Gastroesophageal sphincter (tissue), 4 donors: Measurements from ENCODE around the gene ATRN. TPM values are rescaled to one million over a fixed set of nuclear protein-coding genes. Genes with fewer than 3 reads are reported as not detected.

Experiments used
- ATAC-seq: fragments of 150-250 bp; one replicate; pipeline ENCODE4 v1.9.1; 2016; ENCODE audit warnings: mild to moderate bottlenecking, moderate library complexity
- H3K27ac ChIP-seq, 4 donors: fragments of 200-600 bp; sonication (generic) in 3 of 4; 1 replicate in 3 of 4; 2 replicates in 1 of 4; pipeline ENCODE4 v1.5.1; 2016 to 2019
- H3K27me3 ChIP-seq: fragments of 200-600 bp; sonication (generic); one replicate; pipeline ENCODE4 v1.5.1; 2019
- H3K36me3 ChIP-seq, 2 donors: fragments of 200-600 bp; sonication (generic); one replicate each; pipeline ENCODE4 v1.5.1; 2019; ENCODE audit warnings: control low read depth in 1 of 2
- H3K4me1 ChIP-seq, 3 donors: fragments of 200-600 bp; sonication (generic); 1 replicate in 2 of 3; 2 replicates in 1 of 3; pipeline ENCODE4 v1.5.1; 2016 to 2019; ENCODE audit warnings: control low read depth in 2 of 3
- H3K4me3 ChIP-seq, 2 donors: fragments of 200-600 bp; sonication (generic); one replicate each; pipeline ENCODE4 v1.5.1; 2019; ENCODE audit warnings: mild to moderate bottlenecking in 1 of 2, moderate library complexity in 1 of 2
- H3K9me3 ChIP-seq, 3 donors: fragments of 200-600 bp; sonication (generic); one replicate each; pipeline ENCODE4 v1.5.1; 2017 to 2019; ENCODE audit warnings: control low read depth in 2 of 3
- EP300 ChIP-seq: sonication (generic); formaldehyde crosslinking; IDR thresholded peaks from one replicate; pipeline ENCODE4 v1.6.1; 2017; ENCODE audit warnings: antibody characterized with exemption, mild to moderate bottlenecking
- POLR2A ChIP-seq, 2 donors: fragments of 450-650 bp; IDR thresholded peaks; one replicate each; pipeline ENCODE4 v1.6.1; 2017; ENCODE audit warnings: antibody characterized with exemption in 2 of 2, mild to moderate bottlenecking in 2 of 2, moderate library complexity in 1 of 2
- POLR2AphosphoS5 ChIP-seq: sonication (generic); formaldehyde crosslinking; IDR thresholded peaks from one replicate; pipeline ENCODE4 v1.6.1; 2017; ENCODE audit warnings: antibody characterized with exemption
- WGBS, 2 donors: methylation state at CpG; one replicate each; pipeline ENCODE4 v1.1.5; 2018; ENCODE audit warnings: low coverage in 1 of 2; 5-methylcytosine and 5-hydroxymethylcytosine counted together
- total RNA-seq, 4 donors: library from RNA; depleted of rRNA; stranded (reverse); fragments of >200 nt; gene quantifications; one replicate each; pipeline ENCODE4 v1.1.0, GENCODE V29; 2016
- TF ChIP-seq, protein P1 (sequence below), 4 experiments: fragments of 200-600 bp in 2 of 4; fragments of 450-650 bp in 2 of 4; sonication (generic) in 1 of 4; IDR thresholded peaks; one replicate each; pipeline ENCODE4 v1.5.1; 2017 to 2019; ENCODE audit warnings: antibody characterized with exemption in 4 of 4, mild to moderate bottlenecking in 2 of 4, moderate library complexity in 2 of 4

The ATRN gene
- total RNA-seq, 4 donors from 2014 or later: 16.7 to 22.2 (median 19.4) TPM

DNA sequence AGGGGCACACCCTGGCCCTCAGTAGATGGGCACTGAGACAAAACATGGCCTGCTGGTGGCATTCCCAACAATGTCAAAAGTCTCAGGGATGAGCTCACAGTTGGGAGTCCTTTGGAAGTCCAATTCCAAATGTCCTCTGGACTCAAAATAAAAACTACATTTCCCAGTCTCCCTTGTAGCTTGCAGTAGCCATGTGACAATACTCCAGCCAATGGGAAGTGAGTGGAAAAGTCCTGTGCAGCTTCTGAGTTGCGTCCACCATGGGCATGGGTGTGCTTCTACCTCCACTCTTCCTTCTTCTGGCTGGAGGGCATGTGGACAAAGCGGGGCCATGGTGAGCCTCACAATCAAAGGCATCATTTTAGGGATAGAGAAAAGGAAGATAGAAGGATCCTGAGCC, 216.8 kb downstream of the ATRN start:
- Histone ChIP-seq H3K9me3 (no peaks in the 10 kb centered on the region), H3K27me3 (no peaks in the 10 kb centered on the region), H3K4me1 (peaks cover 0 to 28% (median 13%) of the 10 kb centered on the region in 3 donors), H3K4me3 (no peak overlapping the region), H3K36me3 (no peaks in the 10 kb centered on the region), H3K27ac (peak overlapping the region in 3 of 4 donors; percentile 78 to 85 (median 80))
- peak; percentile 75 for ATAC-seq
- WGBS, 2 donors: 50 to 54% methylated on average over 2 of the region's 2 CpGs
- TF ChIP-seq, protein P1, sequence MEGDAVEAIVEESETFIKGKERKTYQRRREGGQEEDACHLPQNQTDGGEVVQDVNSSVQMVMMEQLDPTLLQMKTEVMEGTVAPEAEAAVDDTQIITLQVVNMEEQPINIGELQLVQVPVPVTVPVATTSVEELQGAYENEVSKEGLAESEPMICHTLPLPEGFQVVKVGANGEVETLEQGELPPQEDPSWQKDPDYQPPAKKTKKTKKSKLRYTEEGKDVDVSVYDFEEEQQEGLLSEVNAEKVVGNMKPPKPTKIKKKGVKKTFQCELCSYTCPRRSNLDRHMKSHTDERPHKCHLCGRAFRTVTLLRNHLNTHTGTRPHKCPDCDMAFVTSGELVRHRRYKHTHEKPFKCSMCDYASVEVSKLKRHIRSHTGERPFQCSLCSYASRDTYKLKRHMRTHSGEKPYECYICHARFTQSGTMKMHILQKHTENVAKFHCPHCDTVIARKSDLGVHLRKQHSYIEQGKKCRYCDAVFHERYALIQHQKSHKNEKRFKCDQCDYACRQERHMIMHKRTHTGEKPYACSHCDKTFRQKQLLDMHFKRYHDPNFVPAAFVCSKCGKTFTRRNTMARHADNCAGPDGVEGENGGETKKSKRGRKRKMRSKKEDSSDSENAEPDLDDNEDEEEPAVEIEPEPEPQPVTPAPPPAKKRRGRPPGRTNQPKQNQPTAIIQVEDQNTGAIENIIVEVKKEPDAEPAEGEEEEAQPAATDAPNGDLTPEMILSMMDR (IDR thresholded peaks at IDR 0.05): no peak
- no peak for TF ChIP-seq EP300
- no peak for TF ChIP-seq POLR2AphosphoS5
- no peak for TF ChIP-seq POLR2A (IDR thresholded peaks at IDR 0.05)

DNA sequence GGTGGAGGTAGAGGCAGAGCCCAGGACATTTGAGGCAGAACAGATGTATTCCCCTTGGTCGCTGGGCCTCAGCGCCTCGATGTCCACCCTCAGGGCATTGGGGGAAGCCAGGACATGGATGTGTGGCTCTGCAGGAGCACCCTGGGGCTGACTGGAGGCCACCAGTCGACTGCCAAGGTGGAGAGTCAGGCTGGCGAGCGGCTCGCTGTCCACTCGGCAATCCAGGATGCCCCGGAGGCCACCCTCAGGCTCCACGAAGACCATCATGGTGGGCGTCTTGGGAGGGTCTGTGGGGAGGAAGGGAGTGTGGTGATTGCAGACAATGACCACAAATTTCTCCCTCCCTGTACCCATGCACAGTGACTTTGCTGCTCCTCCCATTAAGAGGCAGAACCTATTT, 219.2 kb downstream of the ATRN start:
- Histone ChIP-seq H3K4me1 (peaks cover 0 to 28% (median 13%) of the 10 kb centered on the region in 3 donors), H3K36me3 (no peaks in the 10 kb centered on the region), H3K27ac (no peak overlapping the region), H3K4me3 (no peak overlapping the region), H3K9me3 (no peaks in the 10 kb centered on the region), H3K27me3 (no peaks in the 10 kb centered on the region)
- no CpG with 5 or more reads among the region's 11 CpGs for WGBS, 2 donors
- TF ChIP-seq, protein P1 (IDR thresholded peaks at IDR 0.05): no peak
- TF ChIP-seq POLR2AphosphoS5: no peak
- no peak for ATAC-seq

DNA sequence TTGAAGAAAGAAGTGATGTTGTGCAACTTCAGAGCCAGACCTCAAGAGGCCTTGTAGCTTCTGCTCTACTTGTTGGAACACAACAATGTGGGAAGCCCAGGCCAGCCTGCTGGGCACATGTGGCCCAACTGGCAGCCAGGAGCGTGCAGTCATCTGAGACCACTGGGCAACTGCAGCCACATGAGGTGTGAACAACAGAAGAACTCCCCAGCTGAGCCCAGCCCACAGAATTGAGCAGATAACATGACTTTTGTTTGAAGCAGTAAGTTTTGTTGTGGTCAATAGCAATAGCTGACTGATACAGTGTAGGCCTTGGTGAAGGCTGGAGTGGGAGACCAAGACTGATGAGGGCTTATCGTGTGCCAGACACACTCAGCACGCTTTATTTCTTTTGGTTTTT, 219.6 kb downstream of the ATRN start:
- Histone ChIP-seq H3K9me3 (no peaks in the 10 kb centered on the region), H3K4me3 (no peak overlapping the region), H3K27me3 (no peaks in the 10 kb centered on the region), H3K36me3 (no peaks in the 10 kb centered on the region), H3K27ac (no peak overlapping the region), H3K4me1 (peaks cover 0 to 28% (median 13%) of the 10 kb centered on the region in 3 donors)
- ATAC-seq: no peak
- TF ChIP-seq EP300: no peak
- TF ChIP-seq POLR2A (IDR thresholded peaks at IDR 0.05): no peak
- TF ChIP-seq POLR2AphosphoS5: no peak
- TF ChIP-seq, protein P1 (IDR thresholded peaks at IDR 0.05): no peak
- 70% methylated on average over 2 of the region's 3 CpGs; no CpG with 5 or more reads in 1 of the 2 donors for WGBS, 2 donors

DNA sequence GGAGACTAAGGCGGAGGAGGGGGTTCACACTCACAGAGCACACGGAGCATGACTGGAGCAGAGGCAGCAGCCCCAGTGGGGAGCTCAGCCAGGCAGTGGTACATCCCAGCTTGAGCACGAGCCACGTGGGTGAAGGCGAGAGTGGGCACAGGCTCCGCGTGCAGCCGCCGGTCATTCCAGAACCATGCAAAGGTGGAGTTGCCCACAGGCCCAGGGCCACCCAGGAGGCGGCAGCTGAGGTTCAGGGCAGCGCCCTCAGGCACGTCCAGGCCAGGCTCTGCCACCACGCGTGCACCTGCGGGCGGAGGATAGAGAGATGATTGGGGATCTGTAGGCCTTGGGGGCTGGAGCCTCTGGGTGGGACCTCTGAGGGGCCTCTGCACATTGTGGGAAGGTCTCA, 220.5 kb downstream of the ATRN start:
- TF ChIP-seq, protein P1 (IDR thresholded peaks at IDR 0.05): no peak
- no peak for TF ChIP-seq POLR2AphosphoS5
- TF ChIP-seq EP300: no peak
- TF ChIP-seq POLR2A (IDR thresholded peaks at IDR 0.05): no peak
- H3K27ac ChIP-seq: no peak overlapping the region
- H3K9me3 ChIP-seq: peaks cover 0 to 2% (median 0%) of the 10 kb centered on the region in 3 donors
- H3K27me3 ChIP-seq: no peaks in the 10 kb centered on the region
- WGBS, 2 donors: 98 to 100% methylated on average over 1 to 8 of the region's 16 CpGs
- H3K4me1 ChIP-seq: peaks cover 0 to 19% (median 12%) of the 10 kb centered on the region in 3 donors
- H3K36me3 ChIP-seq: no peaks in the 10 kb centered on the region
- H3K4me3 ChIP-seq: no peak overlapping the region
- no peak for ATAC-seq

DNA sequence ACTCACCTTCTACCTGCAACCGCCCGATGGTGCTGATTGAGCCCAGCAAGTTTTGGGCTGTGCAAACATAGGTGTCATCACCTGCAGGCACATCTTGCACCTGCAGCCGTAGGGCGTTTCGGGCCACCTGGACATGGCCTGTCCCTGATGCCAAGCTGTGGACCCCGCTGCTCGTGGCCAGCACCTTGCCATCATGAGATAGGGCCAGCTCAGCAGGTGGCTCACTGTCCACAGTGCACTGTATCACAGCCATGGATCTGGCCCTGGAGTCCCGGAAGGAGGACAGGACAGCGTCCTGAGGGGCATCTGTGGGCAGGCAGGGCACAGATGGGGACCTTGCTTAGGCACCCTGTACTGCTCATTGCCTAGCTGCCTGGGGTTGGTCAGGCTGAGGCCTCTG, 221.1 kb downstream of the ATRN start:
- no peaks in the 10 kb centered on the region for H3K36me3 ChIP-seq
- H3K4me1 ChIP-seq: peaks cover 0 to 13% (median 6%) of the 10 kb centered on the region in 3 donors
- no peak for ATAC-seq
- TF ChIP-seq, protein P1 (IDR thresholded peaks at IDR 0.05): no peak
- TF ChIP-seq POLR2A (IDR thresholded peaks at IDR 0.05) (no peak), EP300 (no peak), POLR2AphosphoS5 (no peak)
- no peak overlapping the region for H3K27ac ChIP-seq
- no peak overlapping the region for H3K4me3 ChIP-seq
- no peaks in the 10 kb centered on the region for H3K27me3 ChIP-seq
- peaks cover 0 to 6% (median 0%) of the 10 kb centered on the region in 3 donors for H3K9me3 ChIP-seq
- WGBS, 2 donors: no CpG with 5 or more reads among the region's 9 CpGs
